ENCODE measurements around the gene ABHD12.

- no peak for TF ChIP-seq POLR2A (IDR thresholded peaks at IDR 0.05)
- no peak for TF ChIP-seq CTCF (IDR thresholded peaks at IDR 0.05 in 4 of 5, conservative IDR thresholded peaks at IDR 0.05 in 1 of 5)
Measured at GRCh38 chr20:25258828-25259227, 131.8 kb downstream of the ABHD12 start.
